NCI-H446 (cell line): ENCODE results near the gene ZNF750.

Experiments used
- DNase-seq, 2 experiments: peaks; one replicate each; lab custom pipeline; 2025; lab: John Stamatoyannopoulos, UW

Gene ZNF750

DNA sequence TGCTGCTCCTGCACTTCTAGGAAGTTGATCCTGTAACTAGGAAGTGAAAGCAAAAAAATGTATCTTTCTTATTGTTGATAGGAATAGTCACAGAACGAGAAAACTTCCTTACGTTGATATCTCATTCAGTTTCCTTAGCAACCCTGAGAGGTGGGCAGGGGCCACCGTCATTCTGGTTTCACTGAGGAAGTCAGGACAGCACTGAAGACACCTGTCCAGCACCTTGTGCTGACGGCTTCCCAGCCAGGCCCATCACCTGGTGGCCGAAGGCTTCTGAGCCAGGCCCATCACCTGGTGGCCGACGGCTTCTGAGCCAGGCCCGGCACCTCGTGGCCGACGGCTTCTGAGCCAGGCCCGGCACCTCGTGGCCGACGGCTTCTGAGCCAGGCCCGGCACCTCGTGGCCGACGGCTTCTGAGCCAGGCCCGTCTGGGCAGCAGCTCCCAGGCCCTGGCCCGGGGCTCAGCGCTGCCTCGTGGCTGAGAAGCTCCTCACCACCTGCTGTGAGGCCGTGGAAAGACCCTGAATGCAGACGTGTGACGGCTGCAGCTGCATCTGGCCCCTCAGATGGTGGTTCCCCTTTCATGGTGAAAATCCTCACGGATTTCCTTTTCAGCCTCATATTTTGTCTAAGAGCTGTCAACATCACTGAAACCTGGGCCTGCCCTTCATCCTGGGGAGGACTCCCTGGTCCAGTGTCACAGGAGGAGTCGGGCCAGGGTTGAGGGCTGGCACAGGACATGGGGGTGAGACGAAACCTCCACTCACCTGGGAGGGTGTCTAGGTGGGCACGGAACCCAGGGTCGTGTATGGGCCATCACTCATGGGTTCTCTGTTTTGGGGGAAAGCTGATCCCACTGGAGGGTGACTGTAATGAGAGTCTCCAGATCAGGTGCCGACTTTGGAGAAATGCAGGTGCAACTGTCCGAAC is 33.0 kb upstream of the ZNF750 start:
- no peak for DNase-seq

DNA sequence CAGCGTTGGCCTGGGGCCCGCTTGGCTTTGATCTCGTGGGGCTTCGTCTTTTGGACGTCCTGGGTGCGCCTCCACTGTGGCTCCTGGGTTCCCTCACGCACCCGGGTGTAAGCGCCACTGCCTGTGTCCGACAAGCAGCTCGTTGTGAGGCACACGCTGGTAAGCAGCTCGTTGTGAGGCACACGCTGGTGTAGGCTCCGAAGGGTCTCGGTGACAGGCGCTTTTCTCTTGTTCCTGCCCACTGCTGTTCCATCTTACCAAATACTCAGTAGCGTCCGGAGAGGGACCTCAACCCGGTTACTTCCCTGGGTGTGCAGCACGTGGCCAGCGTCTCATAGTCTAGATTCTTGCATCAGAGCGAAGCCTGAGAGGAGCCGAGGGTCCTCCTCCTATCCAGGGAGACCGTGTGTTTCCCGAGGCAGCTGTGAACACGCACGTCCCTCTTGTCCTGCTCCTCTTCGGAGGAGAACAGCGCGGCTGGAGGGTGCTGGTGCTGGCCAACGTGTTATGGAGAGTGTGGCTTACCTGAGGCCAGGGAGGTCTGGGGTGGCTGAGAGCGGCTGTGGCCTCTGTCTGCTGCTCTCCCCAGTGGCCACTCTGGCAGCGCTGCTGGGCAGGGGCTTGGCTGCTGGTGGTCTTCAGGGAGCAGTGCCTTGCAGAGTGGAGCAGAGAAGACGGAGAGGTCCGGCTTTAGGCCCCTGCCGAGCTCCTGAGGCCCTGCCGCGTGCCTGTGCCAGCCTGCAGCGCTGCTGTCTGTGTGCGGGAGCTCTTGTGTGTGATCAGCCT is 32.1 kb upstream of the ZNF750 start:
- no peak for DNase-seq

DNA sequence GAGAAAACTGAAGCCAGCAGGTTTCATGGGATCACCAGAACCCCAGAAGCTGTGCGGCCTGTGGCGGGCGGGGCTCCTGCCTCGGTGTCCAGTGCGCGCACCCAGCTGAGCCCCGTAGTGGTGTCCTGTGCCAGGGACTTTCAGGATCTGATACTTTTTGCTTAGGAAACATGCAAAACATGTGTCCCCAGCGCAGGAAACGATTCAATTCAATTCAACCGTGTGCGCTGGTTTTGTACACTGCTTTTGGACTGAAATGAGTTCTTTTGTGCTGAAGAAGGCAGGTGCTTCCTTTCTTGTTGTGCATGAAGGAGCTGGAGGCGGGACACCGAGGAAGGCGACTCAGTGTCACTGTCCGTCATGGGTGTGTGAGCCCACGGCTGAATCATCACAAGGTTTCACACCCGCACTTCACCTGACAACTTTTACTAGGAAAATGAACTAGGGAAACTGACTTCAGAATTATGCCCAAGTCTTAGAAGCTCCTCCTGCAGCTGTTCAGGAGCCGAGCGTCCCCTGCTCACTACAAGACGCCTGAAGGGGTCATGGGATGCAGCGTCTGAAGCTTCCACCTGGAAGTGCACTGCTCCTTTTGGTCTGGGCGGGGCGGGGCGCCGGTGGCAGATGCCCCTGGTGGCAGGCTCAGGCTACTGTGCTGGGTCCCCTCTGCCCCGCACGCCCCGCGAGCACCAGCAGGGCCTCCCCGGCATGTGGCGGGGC is 31.4 kb upstream of the ZNF750 start:
- no peak for DNase-seq

DNA sequence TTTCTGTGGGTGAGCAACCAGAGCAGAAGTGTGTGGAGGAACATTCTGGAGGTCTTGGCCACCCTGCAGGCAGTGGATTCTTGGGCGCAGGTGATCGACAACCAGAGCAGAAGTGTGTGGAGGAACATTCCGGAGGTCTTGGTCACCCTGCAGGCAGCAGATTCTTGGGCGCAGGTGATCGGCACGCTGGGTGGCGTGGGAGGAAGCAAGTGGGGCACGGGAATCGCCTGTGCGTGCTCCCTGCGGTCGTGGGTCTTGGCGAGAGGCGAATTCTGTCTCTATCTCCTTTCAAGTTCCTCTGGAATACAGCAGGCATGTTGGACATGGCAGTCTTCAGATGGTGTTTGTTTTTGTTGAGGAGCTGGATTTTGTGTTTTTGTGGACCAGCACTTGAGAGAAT is 30.7 kb upstream of the ZNF750 start:
- no peak for DNase-seq

DNA sequence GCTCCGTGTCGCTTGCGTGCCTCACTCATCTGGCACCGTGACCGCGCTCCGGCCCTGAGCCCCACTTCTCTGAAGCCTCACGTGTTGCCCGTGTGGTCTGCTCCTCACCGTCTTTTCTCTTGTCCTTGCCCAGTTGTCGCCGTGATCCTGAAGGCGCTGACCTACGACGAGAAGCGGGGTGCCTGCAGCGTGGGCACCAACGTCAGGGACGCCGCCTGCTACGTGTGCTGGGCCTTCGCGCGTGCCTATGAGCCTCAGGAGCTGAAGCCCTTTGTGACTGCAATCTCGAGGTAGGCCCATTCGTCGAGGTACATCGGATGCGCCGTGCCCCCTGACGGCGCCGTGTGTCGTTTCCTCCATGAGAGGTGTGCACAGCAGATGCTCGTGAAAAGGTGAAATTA is 30.3 kb upstream of the ZNF750 start:
- DNase-seq, result no peak

DNA sequence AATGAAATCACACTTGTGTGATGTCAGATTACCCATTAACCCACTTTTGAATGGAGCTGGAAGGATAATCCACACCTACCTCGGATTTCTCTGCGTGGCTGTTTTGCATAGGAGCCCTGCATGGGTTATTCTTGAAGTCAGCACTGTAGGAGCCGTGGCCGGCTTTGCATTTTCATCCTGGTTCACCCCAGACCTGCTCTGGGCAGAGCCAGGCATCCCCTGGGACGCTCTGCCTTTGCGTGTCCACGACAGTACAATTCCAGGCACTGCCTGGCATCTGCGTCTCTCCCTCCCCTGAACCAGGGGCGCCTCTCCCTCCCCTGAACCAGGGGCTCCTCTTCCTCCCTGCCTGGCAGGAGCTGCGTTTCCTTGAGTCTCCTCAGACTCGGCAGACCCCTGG is 29.7 kb upstream of the ZNF750 start:
- no peak for DNase-seq

DNA sequence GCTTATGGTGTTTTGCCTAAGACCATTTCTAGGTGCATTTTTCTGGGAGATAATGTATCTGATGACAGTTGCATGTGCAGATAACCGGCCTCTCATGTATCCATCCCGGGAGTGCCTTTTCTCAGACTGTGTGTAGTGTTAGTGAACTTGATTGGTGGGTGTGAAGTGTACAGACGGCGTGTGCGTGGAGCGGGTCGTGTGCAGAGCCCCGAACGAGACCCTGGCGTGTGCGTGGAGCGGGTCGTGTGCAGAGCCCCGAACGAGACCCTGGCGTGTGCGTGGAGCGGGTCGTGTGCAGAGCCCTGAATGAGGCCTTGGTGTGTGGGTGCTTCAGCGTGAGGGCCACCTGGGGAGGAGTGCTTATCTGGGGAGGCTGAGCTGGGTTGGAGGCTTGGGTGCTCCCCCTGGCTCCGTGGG is 28.9 kb upstream of the ZNF750 start:
- no peak for DNase-seq

DNA sequence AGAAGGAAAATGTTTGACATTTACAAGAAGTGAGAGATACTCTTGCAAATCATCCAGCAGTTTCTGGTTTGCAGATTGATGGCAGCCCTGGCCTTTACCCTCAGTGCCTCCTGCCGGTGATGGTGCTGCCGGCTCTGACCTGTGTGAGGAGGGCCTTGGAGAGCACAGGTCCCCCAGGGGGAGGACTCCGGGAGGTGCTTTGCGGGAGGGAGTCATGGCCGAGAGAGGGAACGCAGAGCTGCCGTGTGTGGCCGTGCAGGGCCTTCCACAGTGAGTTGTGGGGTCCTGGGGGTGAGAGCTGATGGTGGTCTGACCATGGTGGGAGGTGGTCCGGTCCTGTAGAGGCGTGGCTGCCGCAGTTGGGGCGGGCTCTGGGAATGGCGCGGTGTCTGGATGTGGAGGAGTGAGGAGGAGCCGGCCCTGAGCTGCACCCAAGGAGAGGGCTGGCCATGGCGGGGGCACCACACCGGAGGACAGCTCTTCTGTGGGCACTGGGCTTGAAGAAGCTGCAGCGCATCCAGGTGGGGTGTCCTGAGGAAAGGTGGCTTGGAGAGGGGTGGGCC is 28.0 kb upstream of the ZNF750 start:
- DNase-seq, result no peak

DNA sequence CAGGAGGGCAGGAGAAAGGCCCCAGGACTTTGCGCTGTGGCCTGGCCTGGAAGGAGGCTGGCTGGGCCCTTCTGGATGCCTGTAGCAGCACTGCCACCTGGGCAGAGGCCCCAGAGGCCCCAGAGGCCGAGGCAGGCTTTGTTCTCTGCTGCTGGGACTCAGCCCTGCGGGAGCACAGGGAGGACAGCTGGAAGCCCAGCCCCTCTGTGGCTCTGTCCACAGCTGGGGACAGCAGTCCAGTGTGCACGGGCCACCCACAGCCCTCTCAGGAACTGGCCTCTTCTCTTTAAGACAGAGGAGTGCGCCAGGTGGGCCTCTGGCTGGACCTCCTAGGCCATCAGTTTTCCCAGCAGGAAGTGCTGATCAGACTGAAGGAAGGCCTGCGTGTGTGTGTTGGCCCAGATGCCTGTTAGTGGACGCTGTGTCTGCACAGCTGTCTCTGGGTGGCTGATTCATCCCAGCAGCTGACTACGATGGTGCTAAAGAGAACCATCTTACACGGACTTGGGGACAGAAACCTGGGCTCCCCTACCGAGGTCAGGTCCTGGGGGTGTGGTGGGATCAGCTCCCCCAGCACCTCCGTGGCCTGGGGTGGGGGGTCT is 26.9 kb upstream of the ZNF750 start:
- DNase-seq, result no peak

DNA sequence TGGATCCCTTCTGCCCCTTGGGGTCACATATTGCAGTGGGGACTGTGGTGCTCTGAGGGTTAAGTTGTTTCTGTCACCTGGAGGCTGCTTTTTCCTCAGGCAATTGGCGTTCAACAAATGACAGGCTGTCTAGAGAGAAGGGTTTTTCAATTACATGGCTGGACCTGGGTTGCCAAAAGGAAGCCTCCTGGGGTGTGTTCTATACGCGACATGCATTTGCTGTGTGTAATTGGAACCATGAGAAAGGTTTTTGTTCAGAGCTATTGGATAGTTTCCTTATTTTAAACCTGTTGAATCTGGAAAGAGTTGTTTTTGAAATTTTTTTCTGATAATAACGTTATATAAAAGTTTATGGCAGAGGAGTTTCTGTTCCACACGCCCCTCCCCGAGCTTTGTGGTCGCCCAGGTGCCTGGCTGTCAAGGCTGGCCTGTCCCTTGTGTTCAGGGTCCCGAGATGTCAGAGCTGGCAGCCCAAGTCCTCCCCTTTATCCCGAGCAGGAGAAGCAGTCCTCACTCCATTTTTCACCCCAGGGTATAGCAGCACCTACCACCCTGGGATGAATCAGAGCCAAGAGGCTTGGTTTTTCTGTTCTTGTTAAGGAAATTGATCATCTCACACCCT is 26.1 kb upstream of the ZNF750 start:
- DNase-seq, result no peak

DNA sequence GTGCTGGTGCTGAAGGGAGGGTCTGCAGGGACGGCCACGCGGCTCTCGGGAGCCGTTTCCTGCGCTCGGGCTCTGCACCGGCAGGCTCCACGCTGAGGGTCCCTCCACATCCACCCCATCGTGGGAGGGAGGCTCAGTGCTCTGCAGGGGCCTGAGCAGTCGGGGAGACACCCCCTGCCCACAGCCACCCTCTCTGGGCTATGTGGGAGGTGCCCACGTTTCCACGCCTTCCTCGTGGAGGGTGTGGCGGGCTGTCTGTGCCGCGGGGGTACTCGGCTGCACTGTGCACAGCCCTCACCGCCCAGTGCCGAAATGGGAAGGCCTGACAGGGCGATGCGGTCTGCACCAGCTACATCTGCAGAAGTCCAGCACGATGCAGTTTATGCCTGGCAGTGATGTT is 25.5 kb upstream of the ZNF750 start:
- DNase-seq, result no peak

DNA sequence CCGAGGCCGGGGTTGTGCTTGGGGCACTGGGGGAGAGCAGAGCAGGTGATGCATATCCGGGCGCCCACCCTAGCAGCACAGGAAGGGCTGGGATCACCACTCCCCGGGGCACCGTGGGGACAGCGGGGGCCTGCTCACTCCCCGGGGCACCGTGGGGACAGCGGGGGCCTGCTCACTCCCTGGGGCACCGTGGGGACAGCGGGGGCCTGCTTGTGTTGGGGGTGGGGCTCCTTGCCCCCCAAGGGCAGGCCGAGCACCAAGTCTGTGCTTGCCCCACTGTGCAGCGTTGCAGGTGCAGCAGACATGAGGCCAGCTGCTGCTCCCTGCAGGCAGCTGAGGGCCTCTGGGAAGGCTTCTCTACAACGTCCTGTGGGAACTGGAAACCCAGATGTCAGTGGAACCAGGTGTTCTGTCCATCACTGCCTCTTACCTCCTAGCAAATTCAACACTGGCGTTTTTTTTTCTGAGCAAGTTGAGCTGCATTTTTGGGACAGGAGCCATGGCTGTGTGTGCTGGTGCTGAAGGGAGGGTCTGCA is 25.0 kb upstream of the ZNF750 start:
- no peak for DNase-seq

DNA sequence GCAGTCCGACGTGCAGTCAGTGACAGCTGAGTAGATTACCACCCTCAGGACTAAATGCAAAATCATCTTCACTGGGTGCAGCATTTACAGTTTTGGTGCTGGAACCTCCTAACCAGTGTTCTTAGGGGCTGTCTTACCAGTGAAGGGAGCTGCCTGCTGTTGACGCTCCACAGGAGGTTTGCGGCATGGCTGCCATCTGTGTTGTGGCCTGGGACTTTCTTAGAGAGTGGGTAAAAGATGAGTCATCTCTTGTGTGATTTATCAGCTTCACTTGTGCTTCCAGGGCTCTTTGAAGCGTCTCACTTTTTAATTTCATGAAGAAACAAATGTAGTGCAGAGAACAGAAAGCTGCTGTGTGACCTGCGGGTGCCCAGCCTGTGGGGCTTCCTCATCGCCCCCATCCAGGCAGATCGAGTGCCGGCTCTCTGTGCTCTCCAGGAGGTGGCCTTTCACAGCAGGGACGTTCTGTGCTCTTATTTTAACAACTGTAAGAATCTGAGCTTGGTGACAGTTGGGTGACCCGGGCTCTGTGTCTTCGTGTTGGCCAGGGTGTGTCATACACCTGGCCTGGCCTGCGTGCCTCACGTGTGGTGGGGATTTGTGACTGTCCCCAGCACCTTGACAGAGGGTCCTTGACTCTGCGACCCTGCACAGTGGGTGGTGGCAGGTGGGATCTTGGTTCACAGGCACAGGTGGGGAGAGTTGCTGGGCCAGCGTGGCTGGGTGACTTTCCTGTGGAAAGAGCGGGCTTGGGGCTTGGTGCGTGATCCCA is 24.3 kb upstream of the ZNF750 start:
- DNase-seq, result peak; percentile 24 to 75

DNA sequence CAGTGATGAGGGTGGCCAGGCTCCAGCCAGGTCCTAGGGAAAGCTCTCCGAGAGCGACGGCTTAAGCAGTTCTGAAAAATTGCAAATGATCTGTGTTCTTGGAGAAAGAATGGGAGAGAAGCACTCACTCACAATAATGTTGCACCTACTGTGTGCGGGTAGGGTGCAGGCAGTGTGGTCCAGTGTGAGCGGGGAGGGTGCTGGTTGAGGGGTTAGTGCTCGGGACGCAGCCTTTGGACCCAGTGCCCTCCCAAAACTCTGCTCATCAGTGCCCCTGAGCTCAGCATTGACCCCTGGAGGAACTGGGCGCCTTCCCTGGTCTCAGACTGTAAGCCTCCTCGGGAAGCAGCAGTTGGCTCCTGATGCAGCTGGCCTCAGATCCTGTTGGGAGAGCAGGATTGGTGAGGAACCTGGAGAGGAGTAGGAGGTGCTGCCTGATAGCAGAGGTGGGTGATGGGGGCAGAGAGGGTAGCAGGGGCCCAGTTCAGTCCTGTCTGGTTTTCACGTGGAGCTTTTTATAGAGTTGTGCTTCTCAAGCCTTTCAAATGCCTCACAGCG is 23.6 kb upstream of the ZNF750 start:
- peak in 1 of 2 experiments; percentile 46 for DNase-seq

DNA sequence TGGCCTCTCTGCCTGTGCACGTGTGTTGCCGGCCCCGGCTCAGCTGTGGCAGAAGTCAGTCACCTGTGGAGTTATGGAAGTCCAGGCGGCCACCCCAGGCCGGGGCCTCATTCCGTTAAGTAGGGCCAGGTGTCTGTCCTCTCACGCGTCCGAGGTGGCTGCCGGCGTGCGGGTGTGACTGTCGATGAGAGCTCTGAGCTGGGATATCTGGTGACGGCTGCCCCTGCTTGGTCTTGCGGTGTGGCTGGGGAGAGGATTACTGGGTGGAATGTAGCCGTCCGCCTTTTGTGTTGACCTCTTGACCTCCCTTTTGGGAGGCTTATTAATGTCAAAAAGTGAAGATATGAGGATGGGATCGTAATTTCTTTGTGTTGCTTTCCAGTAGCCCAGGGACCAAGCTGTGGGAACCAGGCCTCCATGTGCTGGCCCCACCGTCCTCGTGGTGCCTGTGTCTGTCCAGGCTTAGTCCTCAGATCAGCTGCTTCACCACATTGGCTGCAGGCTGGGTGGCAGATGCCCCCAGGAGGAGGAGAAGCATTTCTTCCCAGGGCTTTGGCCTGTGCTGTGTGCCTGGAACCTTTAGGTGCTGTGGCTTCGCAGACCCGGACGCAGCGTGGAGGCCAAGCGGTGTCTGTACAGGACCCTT is 23.0 kb upstream of the ZNF750 start:
- DNase-seq, result no peak

DNA sequence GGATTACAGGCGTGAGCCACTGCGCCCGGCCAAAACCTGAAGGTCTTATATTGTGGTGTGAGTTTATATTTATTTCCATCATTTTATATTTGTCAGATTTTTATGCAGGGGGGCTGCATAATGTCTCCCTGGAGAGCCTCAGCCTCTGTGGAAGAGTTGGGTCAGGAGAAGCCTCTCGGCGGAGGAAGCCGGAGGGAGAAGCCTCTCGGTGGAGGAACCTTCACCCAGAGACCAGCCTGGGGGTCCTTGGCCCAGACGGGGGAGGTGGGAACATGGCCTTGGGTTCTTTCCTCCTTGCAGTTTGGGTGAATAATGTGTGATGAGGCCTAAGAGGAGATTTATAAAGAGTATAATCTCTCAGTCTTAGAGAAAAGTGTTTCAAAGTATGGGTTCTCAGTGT is 22.4 kb upstream of the ZNF750 start:
- no peak for DNase-seq

DNA sequence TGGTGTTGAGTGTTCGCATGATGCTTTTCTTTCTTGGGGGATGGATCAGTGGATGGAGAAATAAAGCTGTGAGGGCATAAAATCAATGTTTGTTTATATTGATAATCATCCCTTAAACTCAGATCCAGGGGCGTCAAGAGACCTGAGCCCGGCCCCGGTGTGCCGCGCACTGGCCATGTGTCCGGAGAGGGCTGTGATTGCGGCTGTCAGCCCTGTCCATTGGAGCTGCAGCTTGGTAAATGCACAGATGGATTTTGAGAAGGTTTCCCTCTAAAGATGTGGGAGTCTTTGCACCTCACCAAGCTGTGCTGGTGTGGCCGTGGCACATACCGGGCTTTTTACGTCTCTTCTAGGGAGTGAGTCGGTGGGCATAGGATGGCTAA is 21.6 kb upstream of the ZNF750 start:
- no peak for DNase-seq

DNA sequence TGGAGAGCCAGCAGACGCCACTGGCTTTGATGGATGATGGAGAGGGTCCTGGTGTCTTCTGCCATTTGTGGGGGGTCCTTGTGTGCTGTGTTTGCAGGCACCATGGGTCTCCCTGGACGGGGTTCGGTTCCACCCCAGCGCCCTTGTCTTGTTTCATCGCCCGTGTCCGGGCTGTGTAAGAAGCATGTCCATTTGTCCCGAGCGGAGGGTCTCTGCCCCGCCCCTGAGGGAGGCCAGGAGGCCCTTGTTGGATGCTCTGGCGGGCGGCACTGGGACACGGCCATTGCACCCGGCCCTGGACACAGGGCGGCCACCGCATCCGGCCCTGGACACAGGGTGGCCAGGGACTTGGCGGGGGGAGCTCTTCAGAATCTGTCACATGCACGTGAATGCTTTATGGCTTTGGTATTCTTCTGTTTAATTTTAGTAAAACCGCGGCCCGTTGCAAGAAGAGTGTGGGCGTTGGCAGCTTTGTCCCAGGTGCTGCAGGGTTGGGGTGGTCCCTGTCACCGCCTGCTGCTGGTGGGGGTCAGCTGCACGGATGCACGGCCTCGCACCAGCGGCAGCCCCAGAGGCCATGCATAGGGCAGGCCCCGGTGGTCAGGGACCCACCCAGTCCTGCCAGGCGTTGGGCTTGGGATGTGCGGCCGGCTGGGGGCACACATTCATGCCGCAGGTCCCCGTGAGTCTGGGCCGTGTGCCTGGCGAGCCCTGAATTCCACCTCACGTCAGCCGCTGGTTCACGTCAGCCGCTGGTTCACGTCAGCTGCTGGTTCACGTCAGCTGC is 21.0 kb upstream of the ZNF750 start:
- no peak for DNase-seq
